ENCODE data around the gene HAPLN1.

The HAPLN1 gene

GRCh38 chr5:83590966-83591365 lies 129.7 kb downstream of the HAPLN1 start:
- CTCF ChIA-PET, result no interaction called here
- Histone ChIP-seq H3K27ac (ENCODE audit: extremely low read depth, low read depth, low read length) (no peak overlapping the region), H3K9me3 (ENCODE audit: control insufficient read depth, insufficient read depth, low read depth, low read length) (no peaks in the 10 kb centered on the region), H3K36me3 (ENCODE audit: control insufficient read depth in 2 of 2, insufficient read depth in 1 of 2, low read length in 2 of 2) (no peaks in the 10 kb centered on the region), H3K4me3 (ENCODE audit: low read depth, low read length) (no peak overlapping the region), H3K4me1 (ENCODE audit: control insufficient read depth, insufficient read depth, low read length) (no peaks in the 10 kb centered on the region)
- no peak for TF ChIP-seq REST (tag by site-specific recombination; IDR thresholded peaks at IDR 0.05)
- no peak for TF ChIP-seq ZNF138 (tag by site-specific recombination; IDR thresholded peaks at IDR 0.05; ENCODE audit: borderline replicate concordance)
- TF ChIP-seq ZNF324 (tag by site-specific recombination; IDR thresholded peaks at IDR 0.05), result no peak
- no peak for TF ChIP-seq ZBTB8A (tag by site-specific recombination; IDR thresholded peaks at IDR 0.05)
- no peak for TF ChIP-seq ZNF610 (tag by site-specific recombination; IDR thresholded peaks at IDR 0.05; ENCODE audit: borderline replicate concordance)
- no peak for TF ChIP-seq ZNF311 (tag by site-specific recombination; IDR thresholded peaks at IDR 0.05; ENCODE audit: borderline replicate concordance)
- no peak for TF ChIP-seq ZNF248 (tag by site-specific recombination; IDR thresholded peaks at IDR 0.05)
- TF ChIP-seq ZNF518A (tag by site-specific recombination; conservative IDR thresholded peaks at IDR 0.05; ENCODE audit: low read depth), result no peak
- no peak for TF ChIP-seq ZNF335 (tag by site-specific recombination; conservative IDR thresholded peaks at IDR 0.05)
- TF ChIP-seq ZNF843 (tag by site-specific recombination; IDR thresholded peaks at IDR 0.05), result no peak
- no peak for TF ChIP-seq ZNF341 (tag by site-specific recombination; IDR thresholded peaks at IDR 0.05; ENCODE audit: low read depth)
- TF ChIP-seq SP7 (tag by site-specific recombination; IDR thresholded peaks at IDR 0.05), result no peak
- no peak for TF ChIP-seq ZNF433 (tag by site-specific recombination; IDR thresholded peaks at IDR 0.05; ENCODE audit: low read depth)
- no peak for TF ChIP-seq ZNF692 (tag by site-specific recombination; IDR thresholded peaks at IDR 0.05)
- TF ChIP-seq ZNF785 (tag by site-specific recombination; IDR thresholded peaks at IDR 0.05), result no peak
- TF ChIP-seq ZNF221 (tag by site-specific recombination; IDR thresholded peaks at IDR 0.05; ENCODE audit: borderline replicate concordance), result no peak
- no peak for TF ChIP-seq KLF9 (tag by site-specific recombination; IDR thresholded peaks at IDR 0.05; ENCODE audit: low read depth)
- no peak for TF ChIP-seq ZNF473 (tag by site-specific recombination; IDR thresholded peaks at IDR 0.05)
- TF ChIP-seq ZNF580 (tag by site-specific recombination; IDR thresholded peaks at IDR 0.05), result no peak
- POLR2A ChIA-PET, result no interaction called here

All from HEK293 (cell line).